Osteocyte (in vitro differentiated cells): Measurements from ENCODE around the gene CD99. TPM values are rescaled to one million over a fixed set of nuclear protein-coding genes. Genes with fewer than 3 reads are reported as not detected.

Experiments used
- DNase-seq: peaks from one replicate; pipeline ENCODE4 v3.0.0; 2021; ENCODE audit warnings: mixed read lengths; ENCODE audit not compliant: unreplicated experiment; ENCODE audit errors: extremely low spot score
- H3K27ac Mint-ChIP-seq: one replicate; pipeline ENCODE4 v1.8.0; 2021; ENCODE audit warnings: mild to moderate bottlenecking, mixed read lengths; ENCODE audit not compliant: unreplicated experiment
- H3K27me3 Mint-ChIP-seq: one replicate; pipeline ENCODE4 v1.8.0; 2021; ENCODE audit warnings: mixed read lengths; ENCODE audit not compliant: unreplicated experiment
- H3K36me3 Mint-ChIP-seq: one replicate; pipeline ENCODE4 v1.8.0; 2021; ENCODE audit warnings: mixed read lengths; ENCODE audit not compliant: unreplicated experiment
- H3K4me1 Mint-ChIP-seq: one replicate; pipeline ENCODE4 v1.8.0; 2021; ENCODE audit warnings: mixed read lengths; ENCODE audit not compliant: unreplicated experiment
- H3K4me3 Mint-ChIP-seq: one replicate; pipeline ENCODE4 v1.8.0; 2021; ENCODE audit warnings: mild to moderate bottlenecking, moderate library complexity, mixed read lengths; ENCODE audit not compliant: unreplicated experiment
- H3K9me3 Mint-ChIP-seq: one replicate; pipeline ENCODE4 v1.8.0; 2021; ENCODE audit warnings: mixed read lengths; ENCODE audit not compliant: unreplicated experiment
- total RNA-seq: library from RNA; stranded (reverse); gene quantifications from 2 replicates; pipeline ENCODE4 v1.2.1, GENCODE V29; 2021
- TF ChIP-seq, protein P1 (sequence below): fragments of 200-600 bp; sonication (generic); IDR thresholded peaks from 2 replicates; pipeline ENCODE4 v1.5.0; 2021; ENCODE audit warnings: antibody characterized with exemption, mild to moderate bottlenecking, moderate library complexity

CD99 gene
- total RNA-seq, 1 donor from 2014 or later, result 621 TPM

DNA sequence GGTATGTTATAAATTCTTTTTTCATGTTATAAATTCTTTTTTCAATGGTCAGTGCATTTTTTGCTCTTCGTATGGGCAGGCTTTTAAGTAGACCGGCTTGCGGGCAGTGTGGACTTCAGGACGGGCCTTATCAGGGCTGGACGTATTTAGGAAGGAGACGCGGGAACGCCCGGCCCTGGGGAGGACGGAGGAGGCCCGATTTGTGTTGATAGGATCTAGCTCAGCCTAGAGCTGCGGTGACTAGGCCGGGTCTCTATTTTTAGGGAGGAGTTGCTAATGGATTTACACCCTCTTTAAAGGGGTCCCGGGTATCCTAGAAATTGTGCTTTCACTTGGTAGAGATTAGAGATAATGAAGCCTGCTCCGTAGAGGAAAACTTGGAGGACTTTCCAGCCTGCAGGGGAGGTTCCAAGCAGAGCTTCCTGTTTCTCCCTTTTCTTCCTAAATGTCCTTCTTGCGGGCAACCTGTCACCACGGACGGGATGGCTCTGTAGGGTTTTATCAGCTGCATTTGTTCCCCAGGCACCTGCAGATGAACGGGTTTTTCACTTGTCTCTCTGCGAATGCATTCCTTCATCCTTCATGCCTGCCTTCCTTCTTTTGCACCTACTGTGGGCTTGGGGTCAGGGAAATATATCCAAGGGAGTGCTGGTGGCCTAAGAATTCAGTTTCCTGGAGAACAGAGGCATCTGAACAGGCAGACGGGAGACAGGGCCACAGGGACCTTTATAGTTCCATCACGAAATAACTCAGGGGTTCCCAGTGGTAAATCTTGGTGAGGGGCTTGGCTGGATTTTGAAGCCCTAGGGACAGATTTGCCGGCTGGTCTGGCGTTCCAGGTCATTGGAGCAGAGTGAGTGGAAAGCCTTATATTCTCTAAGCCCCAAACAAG, 1.4 kb downstream of the CD99 start:
- TF ChIP-seq, protein P1, sequence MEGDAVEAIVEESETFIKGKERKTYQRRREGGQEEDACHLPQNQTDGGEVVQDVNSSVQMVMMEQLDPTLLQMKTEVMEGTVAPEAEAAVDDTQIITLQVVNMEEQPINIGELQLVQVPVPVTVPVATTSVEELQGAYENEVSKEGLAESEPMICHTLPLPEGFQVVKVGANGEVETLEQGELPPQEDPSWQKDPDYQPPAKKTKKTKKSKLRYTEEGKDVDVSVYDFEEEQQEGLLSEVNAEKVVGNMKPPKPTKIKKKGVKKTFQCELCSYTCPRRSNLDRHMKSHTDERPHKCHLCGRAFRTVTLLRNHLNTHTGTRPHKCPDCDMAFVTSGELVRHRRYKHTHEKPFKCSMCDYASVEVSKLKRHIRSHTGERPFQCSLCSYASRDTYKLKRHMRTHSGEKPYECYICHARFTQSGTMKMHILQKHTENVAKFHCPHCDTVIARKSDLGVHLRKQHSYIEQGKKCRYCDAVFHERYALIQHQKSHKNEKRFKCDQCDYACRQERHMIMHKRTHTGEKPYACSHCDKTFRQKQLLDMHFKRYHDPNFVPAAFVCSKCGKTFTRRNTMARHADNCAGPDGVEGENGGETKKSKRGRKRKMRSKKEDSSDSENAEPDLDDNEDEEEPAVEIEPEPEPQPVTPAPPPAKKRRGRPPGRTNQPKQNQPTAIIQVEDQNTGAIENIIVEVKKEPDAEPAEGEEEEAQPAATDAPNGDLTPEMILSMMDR, result no peak
- no peaks in the 10 kb centered on the region for H3K9me3 Mint-ChIP-seq
- DNase-seq, result no peak
- H3K4me1 Mint-ChIP-seq, result peaks cover 51% of the 10 kb centered on the region
- H3K4me3 Mint-ChIP-seq, result peak overlapping the region; percentile 90
- H3K27ac Mint-ChIP-seq, result peak overlapping the region; percentile 88
- peaks cover 3% of the 10 kb centered on the region for H3K36me3 Mint-ChIP-seq
- H3K27me3 Mint-ChIP-seq, result no peaks in the 10 kb centered on the region

DNA sequence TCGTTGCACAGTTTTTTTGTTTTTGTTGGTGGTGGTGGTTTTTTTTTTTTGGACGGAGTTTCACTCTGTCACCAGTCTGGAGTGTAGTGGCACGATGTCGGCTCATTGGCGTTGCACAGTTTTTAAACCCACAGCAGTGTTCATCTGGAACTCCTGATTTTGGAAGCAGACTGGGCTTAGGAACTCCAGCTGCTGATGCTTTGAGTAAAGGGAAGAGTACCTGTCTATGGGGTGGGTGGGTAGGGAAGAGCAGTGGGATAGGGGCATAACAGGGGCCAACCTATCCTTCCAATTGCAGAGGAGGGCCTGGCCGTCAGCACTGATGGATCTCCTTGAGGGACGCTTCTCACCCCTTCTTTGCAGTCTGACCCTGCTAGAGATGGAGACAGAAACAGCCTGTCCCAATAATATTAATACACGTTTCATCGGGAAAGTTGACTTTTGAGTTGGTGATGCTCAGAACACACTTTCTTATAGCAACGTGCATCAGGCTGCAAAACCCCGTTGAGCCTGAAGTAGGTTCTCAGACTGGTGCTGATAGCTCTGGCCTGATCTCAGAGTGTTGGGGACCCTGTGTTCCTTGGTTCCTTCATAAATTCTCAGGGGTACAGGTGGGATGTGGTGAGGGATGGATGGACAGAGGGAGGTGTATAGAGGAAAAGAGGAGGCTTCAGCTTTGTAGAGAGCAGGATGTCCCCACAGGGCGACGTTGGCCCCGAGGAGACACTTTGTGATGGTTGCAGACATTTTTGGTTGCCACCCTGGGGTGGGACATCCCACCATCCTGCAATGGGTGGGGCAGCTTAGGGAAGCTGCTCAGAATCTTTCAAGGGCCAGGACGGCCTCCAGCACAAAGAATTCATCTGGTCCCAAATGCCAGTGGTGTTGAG, 2.3 kb downstream of the CD99 start:
- no peak for DNase-seq
- Mint-ChIP-seq H3K36me3 (peaks cover 6% of the 10 kb centered on the region), H3K27me3 (no peaks in the 10 kb centered on the region), H3K9me3 (no peaks in the 10 kb centered on the region), H3K4me3 (peak overlapping the region; percentile 90), H3K27ac (peak overlapping the region; percentile 93), H3K4me1 (peaks cover 60% of the 10 kb centered on the region)
- TF ChIP-seq, protein P1, result no peak

DNA sequence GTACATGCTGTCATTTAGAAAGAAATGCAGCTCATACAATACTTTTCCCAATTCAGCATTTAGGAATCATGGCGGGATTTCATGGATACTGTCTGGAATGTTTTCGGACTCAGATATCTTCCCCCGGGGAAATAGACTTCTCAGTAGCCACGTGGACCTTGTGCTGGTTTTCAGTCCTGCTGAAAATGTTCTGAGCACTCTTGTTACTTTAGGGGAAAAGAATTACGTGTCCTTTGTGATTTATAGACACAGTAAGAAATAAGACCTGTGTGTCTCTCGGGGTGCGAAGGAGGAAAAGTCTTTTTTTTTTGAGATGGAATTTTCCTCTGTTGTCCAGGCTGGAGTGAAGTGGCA, 3.8 kb downstream of the CD99 start:
- Mint-ChIP-seq H3K27me3 (no peaks in the 10 kb centered on the region), H3K36me3 (peaks cover 6% of the 10 kb centered on the region), H3K4me3 (peak overlapping the region; percentile 56), H3K27ac (peak overlapping the region; percentile 93), H3K4me1 (peaks cover 68% of the 10 kb centered on the region), H3K9me3 (no peaks in the 10 kb centered on the region)
- DNase-seq, result no peak
- TF ChIP-seq, protein P1, result no peak

DNA sequence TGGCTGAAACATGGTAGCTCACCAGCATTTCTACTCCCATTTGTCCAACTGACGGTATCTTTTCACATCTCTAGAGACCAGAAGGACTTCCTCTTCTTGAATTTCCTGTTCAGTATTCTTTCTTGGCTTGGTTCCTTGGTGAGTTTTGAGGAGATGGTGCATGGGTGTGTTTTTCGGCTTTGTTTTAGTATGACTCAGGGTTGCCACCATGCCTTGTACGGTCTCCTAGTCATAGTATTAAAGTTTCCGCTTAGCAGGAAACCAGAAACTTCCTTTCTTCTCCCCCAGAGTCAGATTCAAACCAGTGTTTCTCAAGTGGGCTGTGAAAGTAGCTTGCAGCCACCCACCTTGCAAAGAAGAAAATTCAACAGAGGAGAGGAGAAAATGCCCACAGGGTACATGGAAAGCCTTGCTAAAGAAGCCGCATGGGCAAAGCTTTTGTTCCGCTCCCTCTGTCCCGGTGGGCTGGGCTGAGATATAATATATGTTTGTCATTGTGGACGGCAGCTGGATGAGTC, 5.7 kb downstream of the CD99 start:
- Mint-ChIP-seq H3K9me3 (no peaks in the 10 kb centered on the region), H3K27ac (peak overlapping the region; percentile 93), H3K4me3 (peak overlapping the region; percentile 49), H3K27me3 (no peaks in the 10 kb centered on the region), H3K36me3 (peaks cover 14% of the 10 kb centered on the region), H3K4me1 (peaks cover 73% of the 10 kb centered on the region)
- TF ChIP-seq, protein P1, result no peak
- no peak for DNase-seq
